ENCODE data around the gene BOLA2B.

GRCh38 chr16:30149250-30149930, 44.1 kb downstream of the BOLA2B start:
- TF ChIP-seq CTCF (IDR thresholded peaks at IDR 0.05; ENCODE audit: poor library complexity, severe bottlenecking): no peak
- no peak for TF ChIP-seq POLR2AphosphoS5 (IDR thresholded peaks at IDR 0.05)
- no peak for TF ChIP-seq EZH2 (IDR thresholded peaks at IDR 0.05; ENCODE audit: borderline replicate concordance, insufficient read depth, low read length, poor library complexity, severe bottlenecking)
- no peak for TF ChIP-seq RAD21 (conservative IDR thresholded peaks at IDR 0.05)
- TF ChIP-seq SMC3 (conservative IDR thresholded peaks at IDR 0.05; ENCODE audit: poor library complexity): no peak
- TF ChIP-seq EP300 (conservative IDR thresholded peaks at IDR 0.05; ENCODE audit: poor library complexity, severe bottlenecking): no peak
- no peak for TF ChIP-seq REST (IDR thresholded peaks at IDR 0.05; ENCODE audit: borderline replicate concordance)
- no peak for TF ChIP-seq MXI1 (conservative IDR thresholded peaks at IDR 0.05; ENCODE audit: poor library complexity, severe bottlenecking)
- no peak for TF ChIP-seq TAF1 (IDR thresholded peaks at IDR 0.05; ENCODE audit: low read depth)

All from neural cell (in vitro differentiated cells).